WTC11 (cell line): ENCODE measurements around the gene COL26A1.

Source experiments
- ELF4 ChIP-seq: sonication (generic); formaldehyde crosslinking; IDR thresholded peaks from 2 replicates; pipeline ENCODE4 v1.8.1; 2022; ENCODE audit warnings: low read depth, mild to moderate bottlenecking, moderate library complexity, missing genetic modification reagents
- FOXJ3 ChIP-seq: sonication (generic); formaldehyde crosslinking; IDR thresholded peaks from 2 replicates; pipeline ENCODE4 v1.9.0; 2021; ENCODE audit warnings: missing genetic modification reagents, mild to moderate bottlenecking, borderline replicate concordance
- FOXK1 ChIP-seq: sonication (generic); formaldehyde crosslinking; IDR thresholded peaks from 2 replicates; pipeline ENCODE4 v1.8.0; 2022; ENCODE audit warnings: mild to moderate bottlenecking, moderate library complexity, missing genetic modification reagents
- NR3C1 ChIP-seq: sonication (generic); formaldehyde crosslinking; conservative IDR thresholded peaks from 2 replicates; pipeline ENCODE4 v1.8.1; 2023; ENCODE audit warnings: low read depth, mild to moderate bottlenecking, missing genetic modification reagents
- SP1 ChIP-seq: sonication (generic); formaldehyde crosslinking; conservative IDR thresholded peaks from 2 replicates; pipeline ENCODE4 v1.8.1; 2022; ENCODE audit warnings: missing genetic modification reagents
- TEAD1 ChIP-seq: sonication (generic); formaldehyde crosslinking; IDR thresholded peaks from 2 replicates; pipeline ENCODE4 v1.8.0; 2022; ENCODE audit warnings: mild to moderate bottlenecking, missing genetic modification reagents
- ZSCAN18 ChIP-seq: fragments of 250-450 bp; sonication (Bioruptor Pico); IDR thresholded peaks from 2 replicates; pipeline ENCODE4 v2.1.2; 2022; ENCODE audit warnings: mild to moderate bottlenecking, moderate library complexity
- TF ChIP-seq, protein P1 (sequence below): sonication (generic); formaldehyde crosslinking; IDR thresholded peaks from 2 replicates; pipeline ENCODE4 v1.8.0; 2022; ENCODE audit warnings: mild to moderate bottlenecking, missing genetic modification reagents
- TF ChIP-seq, protein P2 (sequence below): sonication (generic); formaldehyde crosslinking; IDR thresholded peaks from 2 replicates; pipeline ENCODE4 v1.8.1; 2022; ENCODE audit warnings: mild to moderate bottlenecking, missing genetic modification reagents, moderate library complexity, borderline replicate concordance
- TF ChIP-seq, protein P3 (sequence below): fragments of 200-600 bp; IDR thresholded peaks from 2 replicates; pipeline ENCODE4 v1.8.0; 2022; ENCODE audit warnings: antibody characterized with exemption

GRCh38 chr7:101605611-101606497 is 243.2 kb downstream of the COL26A1 start:
- TF ChIP-seq ELF4 (CRISPR knock-in tag) (no peak), ZSCAN18 (no peak), NR3C1 (CRISPR knock-in tag) (no peak), FOXK1 (CRISPR knock-in tag) (no peak), FOXJ3 (CRISPR knock-in tag) (no peak), SP1 (no peak), TEAD1 (CRISPR knock-in tag) (no peak)
- TF ChIP-seq, protein P1, sequence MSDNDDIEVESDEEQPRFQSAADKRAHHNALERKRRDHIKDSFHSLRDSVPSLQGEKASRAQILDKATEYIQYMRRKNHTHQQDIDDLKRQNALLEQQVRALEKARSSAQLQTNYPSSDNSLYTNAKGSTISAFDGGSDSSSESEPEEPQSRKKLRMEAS (CRISPR knock-in tag): no peak
- TF ChIP-seq, protein P2, sequence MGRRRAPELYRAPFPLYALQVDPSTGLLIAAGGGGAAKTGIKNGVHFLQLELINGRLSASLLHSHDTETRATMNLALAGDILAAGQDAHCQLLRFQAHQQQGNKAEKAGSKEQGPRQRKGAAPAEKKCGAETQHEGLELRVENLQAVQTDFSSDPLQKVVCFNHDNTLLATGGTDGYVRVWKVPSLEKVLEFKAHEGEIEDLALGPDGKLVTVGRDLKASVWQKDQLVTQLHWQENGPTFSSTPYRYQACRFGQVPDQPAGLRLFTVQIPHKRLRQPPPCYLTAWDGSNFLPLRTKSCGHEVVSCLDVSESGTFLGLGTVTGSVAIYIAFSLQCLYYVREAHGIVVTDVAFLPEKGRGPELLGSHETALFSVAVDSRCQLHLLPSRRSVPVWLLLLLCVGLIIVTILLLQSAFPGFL (CRISPR knock-in tag): no peak
- TF ChIP-seq, protein P3, sequence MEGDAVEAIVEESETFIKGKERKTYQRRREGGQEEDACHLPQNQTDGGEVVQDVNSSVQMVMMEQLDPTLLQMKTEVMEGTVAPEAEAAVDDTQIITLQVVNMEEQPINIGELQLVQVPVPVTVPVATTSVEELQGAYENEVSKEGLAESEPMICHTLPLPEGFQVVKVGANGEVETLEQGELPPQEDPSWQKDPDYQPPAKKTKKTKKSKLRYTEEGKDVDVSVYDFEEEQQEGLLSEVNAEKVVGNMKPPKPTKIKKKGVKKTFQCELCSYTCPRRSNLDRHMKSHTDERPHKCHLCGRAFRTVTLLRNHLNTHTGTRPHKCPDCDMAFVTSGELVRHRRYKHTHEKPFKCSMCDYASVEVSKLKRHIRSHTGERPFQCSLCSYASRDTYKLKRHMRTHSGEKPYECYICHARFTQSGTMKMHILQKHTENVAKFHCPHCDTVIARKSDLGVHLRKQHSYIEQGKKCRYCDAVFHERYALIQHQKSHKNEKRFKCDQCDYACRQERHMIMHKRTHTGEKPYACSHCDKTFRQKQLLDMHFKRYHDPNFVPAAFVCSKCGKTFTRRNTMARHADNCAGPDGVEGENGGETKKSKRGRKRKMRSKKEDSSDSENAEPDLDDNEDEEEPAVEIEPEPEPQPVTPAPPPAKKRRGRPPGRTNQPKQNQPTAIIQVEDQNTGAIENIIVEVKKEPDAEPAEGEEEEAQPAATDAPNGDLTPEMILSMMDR: no peak
